K562 (cell line): ENCODE results near the gene NNAT. TPM values are rescaled to one million over a fixed set of nuclear protein-coding genes. Genes with fewer than 3 reads are reported as not detected.

Source experiments
- ATAC-seq: fragments of 200-7000 bp; cut with Tn5 transposase; 3 replicates; pipeline ENCODE4 v1.9.1; 2020; ENCODE audit warnings: moderate library complexity
- BruUV-seq: library from RNA; stranded (reverse); fragments of 400-500 nt; replicated peaks from 2 replicates; lab custom pipeline; 2021; lab: Mats Ljungman, UMichigan
- CTCF ChIA-PET: fragments of 300-600 bp; formaldehyde crosslinking; extraction: SDS; loops from one replicate; lab custom pipeline; 2021; ENCODE audit warnings: low intra/inter-chr PET ratio; lab: Yijun Ruan, JAX
- POLR2A ChIA-PET: fragments of 300-600, 350-650 bp; sonication (Branson Sonifier 250); formaldehyde crosslinking; extraction: SDS; loops from one replicate; lab custom pipeline; 2021; ENCODE audit warnings: antibody characterized with exemption, inconsistent platforms; lab: Yijun Ruan, JAX
- DNase-seq, 4 experiments: peaks; one replicate each; pipeline versions ENCODE4 v3.0.0 to v3.0.0-alpha.2; 2011 to 2018; ENCODE audit warnings: low spot score in 3 of 4, mixed read lengths in 3 of 4; ENCODE audit errors: extremely low read depth in 1 of 4
- FAIRE-seq: peaks from 2 replicates; lab custom pipeline; 2011; peaks lifted over from hg19 to GRCh38; lab: Jason Lieb, UNC
- H2AFZ ChIP-seq: 2 replicates; pipeline ENCODE4 v1.6.0; 2011; ENCODE audit warnings: low read depth, low read length, control low read depth, inconsistent platforms
- H3K27ac ChIP-seq: fragments of 200-600 bp; 3 replicates; pipeline ENCODE4 v1.8.0; 2011; ENCODE audit warnings: low read depth, mild to moderate bottlenecking, control low read depth, inconsistent platforms, low read length, moderate library complexity, mixed read lengths; ENCODE audit errors: extremely low read depth
- H3K27me3 ChIP-seq, 2 experiments: fragments of 300-600 bp in 1 of 2; 2 replicates in 1 of 2; 3 replicates in 1 of 2; pipeline versions ENCODE4 v1.6.0 to v1.8.0; 2011; ENCODE audit warnings: inconsistent platforms in 2 of 2, low read length in 2 of 2, mild to moderate bottlenecking in 1 of 2, mixed read lengths in 1 of 2, moderate library complexity in 1 of 2; ENCODE audit not compliant: control insufficient read depth in 2 of 2, insufficient read depth in 2 of 2
- H3K36me3 ChIP-seq: fragments of 300-600 bp; 3 replicates; pipeline ENCODE4 v1.8.0; 2011; ENCODE audit warnings: mild to moderate bottlenecking, low read length, inconsistent platforms; ENCODE audit not compliant: control insufficient read depth, insufficient read depth
- H3K4me1 ChIP-seq, 2 experiments: fragments of 200-600 bp in 1 of 2; replicated peaks in 1 of 2; 2 replicates in 1 of 2; 3 replicates in 1 of 2; pipeline versions ENCODE4 v1.5.1 to v1.8.0; 2011; ENCODE audit warnings: inconsistent platforms in 2 of 2, low read length in 2 of 2, mild to moderate bottlenecking in 1 of 2, mixed read lengths in 1 of 2, moderate library complexity in 1 of 2; ENCODE audit not compliant: control insufficient read depth in 2 of 2, insufficient read depth in 2 of 2
- H3K4me2 ChIP-seq: 2 replicates; pipeline ENCODE4 v1.6.1; 2011; ENCODE audit warnings: low read length, control low read depth, inconsistent platforms, mixed read lengths; ENCODE audit not compliant: insufficient read depth
- H3K4me3 ChIP-seq: fragments of 200-600 bp; sonication (generic), shearing (Covaris generic); 2 replicates; pipeline ENCODE4 v1.5.1; 2016; ENCODE audit warnings: control low read depth, inconsistent platforms
- H3K79me2 ChIP-seq: fragments of 200-600 bp; 3 replicates; pipeline ENCODE4 v1.8.0; 2011; ENCODE audit warnings: low read length, inconsistent platforms; ENCODE audit not compliant: control insufficient read depth, insufficient read depth
- H3K9ac ChIP-seq, 2 experiments: 2 replicates each; pipeline versions ENCODE4 v1.6.0 to v1.6.1; 2011; ENCODE audit warnings: low read depth in 2 of 2, low read length in 2 of 2, control low read depth in 1 of 2, inconsistent platforms in 1 of 2, mild to moderate bottlenecking in 1 of 2, mixed read lengths in 1 of 2; ENCODE audit not compliant: insufficient read depth in 1 of 2
- H3K9me1 ChIP-seq: one replicate; pipeline ENCODE4 v1.6.0; 2011; ENCODE audit warnings: inconsistent platforms, mild to moderate bottlenecking, low read length, moderate library complexity; ENCODE audit not compliant: control insufficient read depth, insufficient read depth
- H3K9me3 ChIP-seq: replicated peaks from 2 replicates; pipeline ENCODE4 v1.5.1; 2011; ENCODE audit warnings: low read depth, low read length, inconsistent platforms; ENCODE audit not compliant: control insufficient read depth, insufficient read depth
- H4K20me1 ChIP-seq: replicated peaks from 2 replicates; pipeline ENCODE4 v1.6.1; 2011; ENCODE audit warnings: low read length, inconsistent platforms, mixed read lengths; ENCODE audit not compliant: control insufficient read depth, insufficient read depth
- BRCA1 ChIP-seq, 2 experiments: fragments of 450-650 bp in 1 of 2; sonication (generic) in 1 of 2; formaldehyde crosslinking in 1 of 2; IDR thresholded peaks; 2 replicates each; pipeline versions ENCODE4 v1.5.0 to v1.6.1; 2017 to 2020; ENCODE audit warnings: mild to moderate bottlenecking in 1 of 2, missing genetic modification reagents in 1 of 2
- GABPB1 ChIP-seq: sonication (generic); formaldehyde crosslinking; IDR thresholded peaks from 2 replicates; pipeline ENCODE4 v1.8.0; 2022; ENCODE audit warnings: mild to moderate bottlenecking, missing genetic modification reagents
- KDM1A ChIP-seq, 2 experiments: fragments of 450-650 bp; IDR thresholded peaks; 2 replicates each; pipeline ENCODE4 v1.6.1; 2016; ENCODE audit warnings: mild to moderate bottlenecking in 2 of 2
- KDM4B ChIP-seq, 2 experiments: fragments of 450-650 bp in 1 of 2; sonication (generic) in 1 of 2; IDR thresholded peaks; 2 replicates each; pipeline ENCODE4 v1.6.1; 2016 to 2017; ENCODE audit warnings: borderline replicate concordance in 2 of 2, antibody characterized with exemption in 1 of 2, low read depth in 1 of 2, mild to moderate bottlenecking in 1 of 2
- MTA2 ChIP-seq: fragments of 450-650 bp; IDR thresholded peaks from 2 replicates; pipeline ENCODE4 v1.6.1; 2016; ENCODE audit warnings: low read depth
- POLR2AphosphoS5 ChIP-seq: IDR thresholded peaks from 2 replicates; pipeline ENCODE4 v1.6.1; 2011; ENCODE audit warnings: mild to moderate bottlenecking, low read depth, low read length, moderate library complexity; ENCODE audit not compliant: control insufficient read depth, insufficient read depth
- SIN3A ChIP-seq, 2 experiments: fragments of 150-350 bp in 1 of 2; IDR thresholded peaks; 2 replicates each; pipeline ENCODE4 v1.6.1; 2011 to 2016; ENCODE audit warnings: borderline replicate concordance in 2 of 2, low read depth in 2 of 2, low read length in 2 of 2, mild to moderate bottlenecking in 2 of 2, moderate library complexity in 2 of 2; ENCODE audit not compliant: control insufficient read depth in 1 of 2
- SIN3B ChIP-seq: fragments of 450-650 bp; IDR thresholded peaks from 2 replicates; pipeline ENCODE4 v1.6.1; 2017; ENCODE audit warnings: low read depth, mild to moderate bottlenecking, moderate library complexity
- ZEB2 ChIP-seq: fragments of 450-650 bp; IDR thresholded peaks from 2 replicates; pipeline ENCODE4 v1.6.1; 2016
- ZNF217 ChIP-seq: sonication (generic); formaldehyde crosslinking; IDR thresholded peaks from 2 replicates; pipeline ENCODE4 v1.8.0; 2022; ENCODE audit warnings: mild to moderate bottlenecking, missing genetic modification reagents
- WGBS: fragments of 100-300 bp; shearing (Covaris generic); methylation state at CpG from one replicate; pipeline ENCODE4 v1.1.6; 2016; ENCODE audit warnings: low coverage, mixed read lengths; ENCODE audit not compliant: insufficient coverage; ENCODE audit errors: missing lambda C conversion rate; 5-methylcytosine and 5-hydroxymethylcytosine counted together
- in situ Hi-C: fragments of 300-500 bp; cut with MboI; formaldehyde crosslinking; loops from 4 replicates; pipeline ENCODE4 v1.15.0; 2018; ENCODE audit warnings: inconsistent platforms, mixed read lengths
- intact Hi-C: fragments of 100-400 bp; cut with micrococcal nuclease; formaldehyde crosslinking; loops from 2 replicates; pipeline ENCODE4 v1.14.2; 2022
- polyA plus RNA-seq, 8 experiments: library from polyadenylated mRNA; depleted of rRNA in 4 of 8; stranded (reverse) in 5 of 8; unstranded in 3 of 8; fragments of >200 nt; fragmentation: Nextera tagmentation in 2 of 8; fragmentation: Illumina TruSeq in 1 of 8; extraction: Ambion mirVana in 2 of 8; extraction: Trizol in 1 of 8; gene quantifications; 2 replicates each; pipeline versions ENCODE4 v1.2.1 to v1.2.3, GENCODE V29; 2011 to 2014; ENCODE audit warnings: inconsistent platforms in 1 of 8, missing spikeins in 1 of 8
- total RNA-seq, 7 experiments: library from RNA; depleted of rRNA in 6 of 7; stranded (reverse); fragments of >200 nt in 6 of 7; fragmentation: Illumina TruSeq in 2 of 7; extraction: Trizol in 2 of 7; gene quantifications; 2 replicates each; pipeline versions ENCODE4 v1.2.1 to v1.2.3, GENCODE V29; 2011 to 2021; ENCODE audit warnings: low replicate concordance in 1 of 7
- TF ChIP-seq, protein P1 (sequence below): sonication (generic); formaldehyde crosslinking; IDR thresholded peaks from 2 replicates; pipeline ENCODE4 v1.8.1; 2022; ENCODE audit warnings: missing genetic modification reagents
- TF ChIP-seq, protein P2 (sequence below): IDR thresholded peaks from 2 replicates; pipeline ENCODE4 v1.6.1; 2011; ENCODE audit warnings: borderline replicate concordance, low read depth, mild to moderate bottlenecking, moderate library complexity, low read length; ENCODE audit not compliant: insufficient read depth, poor library complexity, severe bottlenecking
- TF ChIP-seq, protein P3 (sequence below), 3 experiments: IDR thresholded peaks in 2 of 3; conservative IDR thresholded peaks in 1 of 3; 2 replicates each; pipeline ENCODE4 v1.5.1; 2011 to 2012; ENCODE audit warnings: low read length in 3 of 3, mild to moderate bottlenecking in 3 of 3, control low read depth in 2 of 3, improper control_type of control experiment in 1 of 3, inconsistent platforms in 1 of 3, low read depth in 1 of 3, mixed read lengths in 1 of 3, moderate library complexity in 1 of 3; ENCODE audit not compliant: insufficient read depth in 2 of 3

The NNAT gene
- total and polyA plus RNA-seq, 9 of the 15 experiments (the other 6 are each of a cell fraction or from before 2014, with no cell fraction given), result 0.13 TPM; not detected in 8

DNA sequence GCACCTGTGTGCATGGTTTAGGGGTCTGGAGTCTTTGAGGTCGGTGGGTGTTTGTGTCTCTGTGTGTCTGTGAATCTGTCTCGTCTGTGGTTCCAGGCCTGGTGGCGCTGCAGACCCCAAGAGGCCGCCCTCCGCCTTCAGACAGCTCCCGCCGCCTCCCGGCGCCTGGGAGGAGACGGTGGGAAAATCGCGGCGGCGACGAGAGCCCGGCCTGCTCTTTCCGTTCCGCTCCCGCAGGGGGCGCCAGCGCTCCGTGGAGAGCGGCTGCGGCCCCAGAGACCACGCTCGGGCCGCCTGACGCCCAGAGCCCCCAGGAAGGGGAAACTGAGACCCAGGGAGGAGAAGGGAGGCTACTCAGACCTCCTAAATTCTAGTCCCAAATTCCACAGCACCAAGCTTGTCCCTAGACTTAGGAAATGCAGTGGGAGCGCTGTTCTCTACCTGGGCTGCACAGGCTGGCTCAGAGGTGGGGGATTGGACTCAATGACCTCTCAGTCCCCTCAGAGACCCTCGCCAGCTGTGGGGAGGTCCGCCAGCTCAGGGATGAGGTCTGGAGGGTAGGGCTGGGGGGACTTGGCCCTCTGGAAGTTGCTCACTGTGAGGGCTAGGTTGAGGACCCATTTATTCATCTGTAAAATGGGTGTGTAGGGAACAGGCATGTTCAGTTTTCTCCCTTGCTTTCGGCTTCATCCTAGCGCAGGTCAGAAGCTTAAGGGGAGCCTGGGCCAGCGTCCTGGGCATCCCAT, 43.5 kb downstream of the NNAT start:
- Histone ChIP-seq H3K4me3 (no peak overlapping the region), H3K9me3 (no peaks in the 10 kb centered on the region), H3K4me2 (no peak overlapping the region; the same call in 1 of the 2 replicates), H3K4me1 (peaks cover 10 to 16% of the 10 kb centered on the region in 2 experiments; a peak in 4 of 5 replicates), H3K36me3 (no peaks in the 10 kb centered on the region), H3K9ac (0 out of 4 replicates have a peak overlapping the region, but pooled peaks of 1 of the 2 experiments have one; percentile 55), H3K9me1 (no peaks in the 10 kb centered on the region), H4K20me1 (peaks cover 9% of the 10 kb centered on the region; the same call in 1 of the 2 replicates), H3K27me3 (peaks cover 5 to 30% of the 10 kb centered on the region in 2 experiments; a peak in 3 of 5 replicates), H3K79me2 (no peaks in the 10 kb centered on the region), H3K27ac (no peak overlapping the region), H2AFZ (no peak overlapping the region)
- FAIRE-seq (peak; percentile 15), DNase-seq (peak; percentile 62 to 82 (median 78)), ATAC-seq (peak; percentile 88)
- ChIA-PET CTCF (interaction anchor here (0.9 to 1.7 kb wide), 3 partner anchors 36 to 656 kb away, joined by 3 to 8 read pairs (median 4); no protein-coding TSS in a partner anchor), POLR2A (interaction anchor here (0.6 kb wide), 1 partner anchor 760 kb away, joined by 7 read pairs; no protein-coding TSS in a partner anchor)
- intact Hi-C loops, result loop anchor here (2.0 to 5.0 kb wide), 3 partner anchors 333 to 658 kb away; no protein-coding TSS in a partner anchor
- WGBS, result 3% methylated on average over 34 of the region's 34 CpGs
- in situ Hi-C loops, result loop anchor here (5.0 to 10.0 kb wide), 2 partner anchors 330 to 673 kb away; no protein-coding TSS in a partner anchor
- BruUV-seq, result no TSS peak
- TF ChIP-seq ZEB2 (no peak), KDM1A (IDR thresholded peaks at IDR 0.05) (peak in 1 of 2 experiments; percentile 25; a peak in 1 of 4 replicates), ZNF217 (CRISPR knock-in tag) (no peak), SIN3A (IDR thresholded peaks at IDR 0.05; ENCODE audit: borderline replicate concordance in 2 of 2, control insufficient read depth in 1 of 2, low read depth in 2 of 2, low read length in 2 of 2) (no peak), SIN3B (0 out of 2 replicates have a peak, but pooled peaks have one; percentile 25), MTA2 (no peak), KDM4B (IDR thresholded peaks at IDR 0.05; ENCODE audit: borderline replicate concordance in 2 of 2, low read depth in 1 of 2) (no peak), BRCA1 (IDR thresholded peaks at IDR 0.05) (no peak), BRCA1 (CRISPR knock-in tag; IDR thresholded peaks at IDR 0.05) (0 out of 2 replicates have a peak, but pooled peaks have one; percentile 72), POLR2AphosphoS5 (no peak), GABPB1 (CRISPR knock-in tag) (peak; percentile 25; the same call in 1 of the 2 replicates)
- TF ChIP-seq, protein P1, sequence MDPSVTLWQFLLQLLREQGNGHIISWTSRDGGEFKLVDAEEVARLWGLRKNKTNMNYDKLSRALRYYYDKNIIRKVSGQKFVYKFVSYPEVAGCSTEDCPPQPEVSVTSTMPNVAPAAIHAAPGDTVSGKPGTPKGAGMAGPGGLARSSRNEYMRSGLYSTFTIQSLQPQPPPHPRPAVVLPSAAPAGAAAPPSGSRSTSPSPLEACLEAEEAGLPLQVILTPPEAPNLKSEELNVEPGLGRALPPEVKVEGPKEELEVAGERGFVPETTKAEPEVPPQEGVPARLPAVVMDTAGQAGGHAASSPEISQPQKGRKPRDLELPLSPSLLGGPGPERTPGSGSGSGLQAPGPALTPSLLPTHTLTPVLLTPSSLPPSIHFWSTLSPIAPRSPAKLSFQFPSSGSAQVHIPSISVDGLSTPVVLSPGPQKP (CRISPR knock-in tag), result no peak
- TF ChIP-seq, protein P2, sequence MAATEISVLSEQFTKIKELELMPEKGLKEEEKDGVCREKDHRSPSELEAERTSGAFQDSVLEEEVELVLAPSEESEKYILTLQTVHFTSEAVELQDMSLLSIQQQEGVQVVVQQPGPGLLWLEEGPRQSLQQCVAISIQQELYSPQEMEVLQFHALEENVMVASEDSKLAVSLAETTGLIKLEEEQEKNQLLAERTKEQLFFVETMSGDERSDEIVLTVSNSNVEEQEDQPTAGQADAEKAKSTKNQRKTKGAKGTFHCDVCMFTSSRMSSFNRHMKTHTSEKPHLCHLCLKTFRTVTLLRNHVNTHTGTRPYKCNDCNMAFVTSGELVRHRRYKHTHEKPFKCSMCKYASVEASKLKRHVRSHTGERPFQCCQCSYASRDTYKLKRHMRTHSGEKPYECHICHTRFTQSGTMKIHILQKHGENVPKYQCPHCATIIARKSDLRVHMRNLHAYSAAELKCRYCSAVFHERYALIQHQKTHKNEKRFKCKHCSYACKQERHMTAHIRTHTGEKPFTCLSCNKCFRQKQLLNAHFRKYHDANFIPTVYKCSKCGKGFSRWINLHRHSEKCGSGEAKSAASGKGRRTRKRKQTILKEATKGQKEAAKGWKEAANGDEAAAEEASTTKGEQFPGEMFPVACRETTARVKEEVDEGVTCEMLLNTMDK, result peak; percentile 68
- TF ChIP-seq, protein P3, sequence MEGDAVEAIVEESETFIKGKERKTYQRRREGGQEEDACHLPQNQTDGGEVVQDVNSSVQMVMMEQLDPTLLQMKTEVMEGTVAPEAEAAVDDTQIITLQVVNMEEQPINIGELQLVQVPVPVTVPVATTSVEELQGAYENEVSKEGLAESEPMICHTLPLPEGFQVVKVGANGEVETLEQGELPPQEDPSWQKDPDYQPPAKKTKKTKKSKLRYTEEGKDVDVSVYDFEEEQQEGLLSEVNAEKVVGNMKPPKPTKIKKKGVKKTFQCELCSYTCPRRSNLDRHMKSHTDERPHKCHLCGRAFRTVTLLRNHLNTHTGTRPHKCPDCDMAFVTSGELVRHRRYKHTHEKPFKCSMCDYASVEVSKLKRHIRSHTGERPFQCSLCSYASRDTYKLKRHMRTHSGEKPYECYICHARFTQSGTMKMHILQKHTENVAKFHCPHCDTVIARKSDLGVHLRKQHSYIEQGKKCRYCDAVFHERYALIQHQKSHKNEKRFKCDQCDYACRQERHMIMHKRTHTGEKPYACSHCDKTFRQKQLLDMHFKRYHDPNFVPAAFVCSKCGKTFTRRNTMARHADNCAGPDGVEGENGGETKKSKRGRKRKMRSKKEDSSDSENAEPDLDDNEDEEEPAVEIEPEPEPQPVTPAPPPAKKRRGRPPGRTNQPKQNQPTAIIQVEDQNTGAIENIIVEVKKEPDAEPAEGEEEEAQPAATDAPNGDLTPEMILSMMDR (IDR thresholded peaks at IDR 0.05 in 2 of 3, conservative IDR thresholded peaks at IDR 0.05 in 1 of 3; ENCODE audit: insufficient read depth in 2 of 3, low read depth in 1 of 3, low read length in 3 of 3), result peak; percentile 88 to 94 (median 89)
